LHCN-M2 (cell line): ENCODE data around the gene SH3BGRL2. TPM values are rescaled to one million over a fixed set of nuclear protein-coding genes. Genes with fewer than 3 reads are reported as not detected.
"Not testable (repeated sequence)": the region's sequence is repeated elsewhere in the genome, so short reads cannot be mapped to it uniquely, and the experiment has no call there.

ENCODE experiments used
- DNase-seq: peaks from one replicate; pipeline ENCODE4 v3.0.0-alpha.2; 2012; ENCODE audit warnings: low read depth
- total RNA-seq: library from RNA; depleted of rRNA; stranded (reverse); fragments of >200 nt; gene quantifications from 2 replicates; pipeline ENCODE4 v1.2.3, GENCODE V29; 2014; rRNA removed

The SH3BGRL2 gene
- total RNA-seq, 1 experiment from 2014 or later = 1.7 TPM

DNA sequence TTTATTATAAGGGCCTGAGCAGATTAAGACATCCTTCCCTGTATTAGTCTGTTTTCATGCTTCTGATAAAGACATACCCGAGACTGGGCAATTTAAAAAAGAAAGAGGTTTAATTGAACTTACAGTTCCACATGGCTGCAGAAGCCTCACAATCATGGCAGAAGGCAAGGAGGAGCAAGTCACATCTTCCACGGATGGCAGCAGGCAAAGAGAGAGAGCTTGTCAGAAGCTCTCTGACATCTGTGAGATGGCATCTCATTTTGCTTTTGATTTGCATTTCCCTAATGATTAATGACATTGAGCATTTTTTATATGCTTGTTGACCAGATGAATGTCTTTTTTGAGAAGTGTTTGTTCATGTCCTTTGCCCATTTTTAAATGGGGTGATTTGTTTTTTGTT is 114.2 kb downstream of the SH3BGRL2 start:
- not testable (repeated sequence) for DNase-seq

GRCh38 chr6:79746325-79746724 is 115.2 kb downstream of the SH3BGRL2 start:
- DNase-seq = not testable (repeated sequence)

DNA sequence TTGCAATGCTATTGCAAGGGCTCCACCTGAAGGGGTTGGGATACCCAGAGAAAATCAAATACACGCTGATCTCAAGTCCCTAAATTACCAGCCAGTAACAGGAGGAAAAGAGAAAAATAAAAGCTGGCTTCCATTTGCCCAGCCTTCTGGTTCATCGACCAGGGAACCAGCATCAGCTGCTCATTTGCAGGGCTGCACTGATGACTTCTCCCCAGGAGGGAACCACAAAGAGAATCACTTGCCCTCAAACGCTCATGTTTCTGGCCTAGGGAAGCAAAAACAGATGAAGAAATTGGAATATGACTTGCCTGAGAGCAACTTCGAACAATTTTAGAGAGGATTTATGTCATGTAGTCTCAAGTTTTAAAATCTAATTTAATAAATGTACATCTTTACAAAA is 119.7 kb downstream of the SH3BGRL2 start:
- peak; percentile 34 for DNase-seq

Other genes starting within 250 kb of the SH3BGRL2 start
- 2.2 and 3.6 TPM in 2 replicates for gene LCA5, start 93.9 kb upstream of the SH3BGRL2 start, total RNA-seq